ENCODE results near the gene HPCAL1. TPM values are rescaled to one million over a fixed set of nuclear protein-coding genes. Genes with fewer than 3 reads are reported as not detected.
A peak's percentile ranks its signal among the peaks of the same experiment; 100 is the strongest.
"Not testable (repeated sequence)": the region's sequence is repeated elsewhere in the genome, so short reads cannot be mapped to it uniquely, and the experiment has no call there.

HPCAL1 gene
- total RNA-seq, 4 donors from 2014 or later, result 26.4 to 45.7 (median 36.9) TPM

- DNase-seq (ENCODE audit: low spot score in 2 of 2), result peak; percentile 74 to 91
- intact Hi-C loops (cut with DNase I; ENCODE audit: low total_unique reads), result no loop called here
- TF ChIP-seq POLR2A (IDR thresholded peaks at IDR 0.05), result no peak
- no peak for TF ChIP-seq CTCF (IDR thresholded peaks at IDR 0.05)
- no peak overlapping the region for H3K4me3 ChIP-seq (ENCODE audit: low read depth, poor library complexity, severe bottlenecking)
- WGBS, 2 donors, result 48 to 59% methylated on average over 7 of the region's 7 CpGs
Observed at GRCh38 chr2:10297959-10298531, 4.7 kb upstream of the HPCAL1 start.

GRCh38 chr2:10298777-10299176 lies 3.9 kb upstream of the HPCAL1 start:
- intact Hi-C loops (cut with DNase I; ENCODE audit: low total_unique reads); H3K4me3 ChIP-seq (ENCODE audit: low read depth, poor library complexity, severe bottlenecking); DNase-seq (ENCODE audit: low spot score in 2 of 2): not testable (repeated sequence)

GRCh38 chr2:10300328-10300920 lies 2.3 kb upstream of the HPCAL1 start:
- no peak for DNase-seq (ENCODE audit: low spot score in 2 of 2)
- no peak overlapping the region for H3K4me3 ChIP-seq (ENCODE audit: low read depth, poor library complexity, severe bottlenecking)
- TF ChIP-seq POLR2A (IDR thresholded peaks at IDR 0.05) (no peak), CTCF (IDR thresholded peaks at IDR 0.05) (no peak)
- intact Hi-C loops (cut with DNase I; ENCODE audit: low total_unique reads), result no loop called here
- 77 to 80% methylated on average over 3 of the region's 3 CpGs for WGBS, 2 donors

GRCh38 chr2:10300997-10301940 lies 1.4 kb upstream of the HPCAL1 start:
- intact Hi-C loops (cut with DNase I; ENCODE audit: low total_unique reads), result no loop called here
- no peak overlapping the region for H3K4me3 ChIP-seq (ENCODE audit: low read depth, poor library complexity, severe bottlenecking)
- TF ChIP-seq CTCF (IDR thresholded peaks at IDR 0.05), result no peak
- TF ChIP-seq POLR2A (IDR thresholded peaks at IDR 0.05), result no peak
- no peak for DNase-seq (ENCODE audit: low spot score in 2 of 2)
- WGBS, 2 donors, result 87 to 88% methylated on average over 22 of the region's 22 CpGs

GRCh38 chr2:10301941-10302478 lies 694 bp upstream of the HPCAL1 start:
- intact Hi-C loops (cut with DNase I; ENCODE audit: low total_unique reads), result no loop called here
- WGBS, 2 donors, result 34 to 41% methylated on average over 8 to 22 of the region's 29 CpGs
- H3K4me3 ChIP-seq (ENCODE audit: low read depth, poor library complexity, severe bottlenecking), result peak overlapping the region; percentile 27
- no peak for DNase-seq (ENCODE audit: low spot score in 2 of 2)
- TF ChIP-seq POLR2A (IDR thresholded peaks at IDR 0.05), result no peak
- TF ChIP-seq CTCF (IDR thresholded peaks at IDR 0.05), result no peak

- peak overlapping the region; percentile 59 for H3K4me3 ChIP-seq (ENCODE audit: low read depth, poor library complexity, severe bottlenecking)
- WGBS, 2 donors, result 0% methylated on average over 9 to 22 of the region's 48 CpGs
- no peak for TF ChIP-seq POLR2A (IDR thresholded peaks at IDR 0.05)
- no peak for TF ChIP-seq CTCF (IDR thresholded peaks at IDR 0.05)
- intact Hi-C loops (cut with DNase I; ENCODE audit: low total_unique reads), result no loop called here
- peak in 1 of 2 donors; percentile 88 for DNase-seq (ENCODE audit: low spot score in 2 of 2)
Observed at GRCh38 chr2:10303181-10303693, 533 bp downstream of the HPCAL1 start.

All from lower leg skin (tissue), 4 donors.